Effector CD4-positive, alpha-beta T cell (primary cell): Measurements from ENCODE around the gene SLU7.

Experiments used
- DNase-seq: peaks from one replicate; pipeline ENCODE4 v3.0.0-alpha.2; 2020

Gene SLU7

GRCh38 chr5:160363660-160364395, 55.1 kb downstream of the SLU7 start:
- no peak for DNase-seq

GRCh38 chr5:160363211-160363610, 55.7 kb downstream of the SLU7 start:
- DNase-seq: no peak

DNA sequence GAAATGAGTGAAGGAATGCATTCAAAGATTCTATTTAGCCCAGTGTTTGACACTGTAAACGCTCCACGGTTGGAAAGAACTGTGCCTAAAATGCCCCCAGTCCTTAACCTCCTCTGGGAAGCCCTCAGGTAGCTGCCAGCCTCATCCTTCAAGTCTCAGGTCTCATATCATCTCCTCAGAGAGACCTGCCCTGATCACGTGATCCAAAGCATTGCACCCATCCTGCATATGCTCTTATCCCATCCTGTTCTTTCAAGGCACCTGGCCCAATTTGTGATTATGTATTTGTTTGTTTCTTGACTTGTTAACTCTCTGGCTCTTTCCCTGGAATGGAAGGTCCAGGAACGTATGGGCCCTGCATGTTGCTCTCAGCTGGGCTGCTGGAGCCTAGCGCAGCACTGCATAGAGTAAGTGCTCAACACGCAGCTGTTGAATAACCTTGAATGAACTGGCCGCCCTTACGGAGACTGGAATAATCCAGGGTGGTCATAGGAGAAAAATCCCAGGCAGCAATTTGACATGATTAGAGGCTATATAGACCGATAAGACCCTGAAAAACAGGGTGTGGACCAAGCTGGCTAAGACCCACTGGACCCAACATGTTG, 57.2 kb downstream of the SLU7 start:
- no peak for DNase-seq

GRCh38 chr5:160360310-160360709, 58.6 kb downstream of the SLU7 start:
- DNase-seq: no peak

GRCh38 chr5:160359816-160360215, 59.1 kb downstream of the SLU7 start:
- no peak for DNase-seq

GRCh38 chr5:160359242-160359641, 59.6 kb downstream of the SLU7 start:
- DNase-seq: no peak

GRCh38 chr5:160357861-160358411, 60.9 kb downstream of the SLU7 start:
- DNase-seq: no peak

- no peak for DNase-seq
Observed at GRCh38 chr5:160357394-160357793, 61.5 kb downstream of the SLU7 start.

DNA sequence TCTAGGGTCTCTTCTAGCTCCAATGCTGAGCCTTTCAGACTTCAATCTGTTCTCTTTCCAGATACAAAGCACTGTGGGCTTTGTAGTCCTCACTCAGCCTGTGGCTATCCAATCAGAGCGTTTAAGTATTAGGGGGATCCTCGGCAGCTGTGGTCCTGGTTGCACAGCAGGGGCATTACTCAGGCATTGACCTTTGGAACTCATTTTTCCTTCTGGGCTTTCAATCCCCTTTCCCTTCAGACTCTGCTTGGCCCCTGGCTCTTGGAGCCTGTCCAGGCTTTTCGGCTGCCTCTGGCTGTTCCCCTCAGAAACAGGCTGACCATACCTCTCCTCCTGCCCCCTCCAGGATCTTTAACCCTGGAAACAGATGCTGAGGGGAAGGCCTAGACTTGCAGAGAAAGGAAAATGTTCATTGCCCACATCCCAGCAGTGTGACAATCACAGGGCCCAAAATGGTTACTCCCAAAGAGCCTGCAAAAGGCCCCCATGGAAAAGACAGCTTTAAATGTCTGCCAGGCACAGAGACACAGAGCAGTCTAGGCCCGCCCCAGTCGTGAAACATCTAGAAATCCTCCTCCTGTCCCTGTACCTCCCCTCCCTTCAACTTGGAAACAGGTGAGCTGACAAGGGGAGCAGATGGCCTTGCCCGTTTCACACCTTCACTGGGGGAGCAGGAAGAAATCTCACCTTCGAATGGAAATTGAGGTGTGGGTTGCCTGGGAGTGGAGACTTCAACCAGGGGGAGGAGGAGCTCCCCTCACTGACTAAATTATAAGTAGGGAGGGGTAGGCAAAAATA, 62.1 kb downstream of the SLU7 start:
- DNase-seq: no peak

DNA sequence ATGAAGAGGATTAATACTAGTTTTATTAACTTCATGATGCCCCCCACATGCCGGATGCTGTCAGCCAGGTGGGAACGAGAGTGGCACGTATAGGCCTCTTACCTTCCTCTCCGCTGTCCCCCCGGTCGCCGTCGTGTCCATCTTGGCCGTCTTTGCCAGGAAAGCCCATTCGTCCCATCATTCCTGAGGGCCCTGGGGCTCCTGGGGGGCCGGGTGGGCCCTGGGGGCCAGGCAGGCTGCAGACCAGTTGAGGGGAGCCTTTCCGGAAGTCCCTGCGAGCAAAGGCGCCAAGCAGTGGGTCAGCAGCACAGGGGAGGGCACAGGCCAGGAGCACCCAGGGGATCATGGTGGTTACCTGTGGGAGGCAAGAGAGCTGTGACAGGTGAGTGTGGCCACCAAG, 64.2 kb downstream of the SLU7 start:
- no peak for DNase-seq

DNA sequence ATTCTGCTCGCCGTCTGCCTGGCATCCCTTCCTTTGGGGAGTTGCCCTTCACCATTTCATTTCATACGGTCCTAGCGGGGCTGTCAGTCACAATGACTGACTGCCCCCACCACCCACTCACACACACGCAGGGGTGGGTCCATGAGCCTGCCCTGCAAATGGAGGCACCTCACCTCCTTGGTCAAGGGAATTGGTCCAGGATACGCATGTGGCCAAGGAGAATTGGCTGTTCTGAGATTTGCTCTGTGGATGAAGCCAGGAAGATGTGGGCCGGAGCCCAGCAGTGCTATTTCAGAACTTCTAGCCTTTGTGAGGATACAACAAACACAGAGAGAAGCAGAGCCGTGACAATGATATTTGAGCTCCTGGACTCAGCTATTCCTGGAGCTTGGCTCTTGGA, 65.5 kb downstream of the SLU7 start:
- no peak for DNase-seq

- DNase-seq: no peak
Observed at GRCh38 chr5:160352308-160352707, 66.6 kb downstream of the SLU7 start.
